RPMI7951 (cell line): ENCODE results near the gene IL20RA. TPM values are rescaled to one million over a fixed set of nuclear protein-coding genes. Genes with fewer than 3 reads are reported as not detected.
"Not testable (repeated sequence)": the region's sequence is repeated elsewhere in the genome, so short reads cannot be mapped to it uniquely, and the experiment has no call there.

Experiments used
- DNase-seq: peaks from one replicate; pipeline ENCODE4 v3.0.0-alpha.2; 2012; ENCODE audit warnings: low read depth
- total RNA-seq: library from RNA; depleted of rRNA; stranded (reverse); fragments of >200 nt; shearing (Covaris generic); gene quantifications from 2 replicates; pipeline ENCODE4 v1.2.3, GENCODE V29; 2014; rRNA removed

IL20RA gene, protein sequence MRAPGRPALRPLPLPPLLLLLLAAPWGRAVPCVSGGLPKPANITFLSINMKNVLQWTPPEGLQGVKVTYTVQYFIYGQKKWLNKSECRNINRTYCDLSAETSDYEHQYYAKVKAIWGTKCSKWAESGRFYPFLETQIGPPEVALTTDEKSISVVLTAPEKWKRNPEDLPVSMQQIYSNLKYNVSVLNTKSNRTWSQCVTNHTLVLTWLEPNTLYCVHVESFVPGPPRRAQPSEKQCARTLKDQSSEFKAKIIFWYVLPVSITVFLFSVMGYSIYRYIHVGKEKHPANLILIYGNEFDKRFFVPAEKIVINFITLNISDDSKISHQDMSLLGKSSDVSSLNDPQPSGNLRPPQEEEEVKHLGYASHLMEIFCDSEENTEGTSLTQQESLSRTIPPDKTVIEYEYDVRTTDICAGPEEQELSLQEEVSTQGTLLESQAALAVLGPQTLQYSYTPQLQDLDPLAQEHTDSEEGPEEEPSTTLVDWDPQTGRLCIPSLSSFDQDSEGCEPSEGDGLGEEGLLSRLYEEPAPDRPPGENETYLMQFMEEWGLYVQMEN
- total RNA-seq, result not detected in 2 replicates

DNA sequence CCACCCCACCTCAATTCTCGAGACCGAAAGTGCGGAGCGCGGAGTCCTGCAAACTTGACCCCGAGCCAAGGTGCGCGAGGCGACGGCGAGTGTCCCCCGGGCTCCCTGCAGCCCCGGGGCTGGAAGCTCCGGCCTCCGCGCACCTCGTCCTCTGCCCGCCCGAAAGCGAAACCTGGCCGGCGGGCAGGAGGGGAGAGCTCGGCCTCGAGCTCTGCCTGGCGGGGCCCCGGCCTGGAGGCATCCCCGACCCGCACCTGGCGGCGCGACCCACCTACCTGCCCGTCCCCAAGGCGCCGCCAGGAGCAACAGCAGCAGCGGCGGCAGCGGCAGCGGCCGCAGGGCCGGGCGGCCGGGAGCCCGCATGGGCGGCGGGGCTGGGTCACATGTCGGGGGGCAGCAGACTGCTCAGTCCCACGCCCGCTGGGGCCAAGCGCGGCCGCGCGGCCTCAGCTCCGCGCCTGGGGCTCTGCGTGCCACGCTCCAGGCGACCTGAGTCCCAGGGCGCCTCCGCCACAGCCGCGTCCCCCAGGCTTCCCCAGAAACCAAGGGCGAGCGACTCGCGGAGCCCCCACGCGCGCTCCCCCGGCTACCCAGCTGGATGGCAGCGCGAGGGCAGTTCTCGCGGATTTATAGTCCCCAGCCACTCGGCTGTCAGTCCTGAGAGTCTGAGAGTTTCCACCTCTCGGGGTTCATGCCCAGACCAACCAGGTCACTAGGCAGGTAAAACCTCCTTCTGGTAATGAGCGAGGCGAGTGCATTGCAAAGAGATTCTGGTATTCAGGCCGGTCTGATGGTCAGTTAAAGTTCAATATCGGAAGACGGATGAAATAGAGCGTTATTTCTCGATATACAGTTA, at the start of gene IL20RA:
TSS of gene IL20RA (minus strand) at position 600 of the 856 bp plus-strand sequence. CDS start at position 363, 237 bp downstream.
- DNase-seq, result peak; percentile 20

DNA sequence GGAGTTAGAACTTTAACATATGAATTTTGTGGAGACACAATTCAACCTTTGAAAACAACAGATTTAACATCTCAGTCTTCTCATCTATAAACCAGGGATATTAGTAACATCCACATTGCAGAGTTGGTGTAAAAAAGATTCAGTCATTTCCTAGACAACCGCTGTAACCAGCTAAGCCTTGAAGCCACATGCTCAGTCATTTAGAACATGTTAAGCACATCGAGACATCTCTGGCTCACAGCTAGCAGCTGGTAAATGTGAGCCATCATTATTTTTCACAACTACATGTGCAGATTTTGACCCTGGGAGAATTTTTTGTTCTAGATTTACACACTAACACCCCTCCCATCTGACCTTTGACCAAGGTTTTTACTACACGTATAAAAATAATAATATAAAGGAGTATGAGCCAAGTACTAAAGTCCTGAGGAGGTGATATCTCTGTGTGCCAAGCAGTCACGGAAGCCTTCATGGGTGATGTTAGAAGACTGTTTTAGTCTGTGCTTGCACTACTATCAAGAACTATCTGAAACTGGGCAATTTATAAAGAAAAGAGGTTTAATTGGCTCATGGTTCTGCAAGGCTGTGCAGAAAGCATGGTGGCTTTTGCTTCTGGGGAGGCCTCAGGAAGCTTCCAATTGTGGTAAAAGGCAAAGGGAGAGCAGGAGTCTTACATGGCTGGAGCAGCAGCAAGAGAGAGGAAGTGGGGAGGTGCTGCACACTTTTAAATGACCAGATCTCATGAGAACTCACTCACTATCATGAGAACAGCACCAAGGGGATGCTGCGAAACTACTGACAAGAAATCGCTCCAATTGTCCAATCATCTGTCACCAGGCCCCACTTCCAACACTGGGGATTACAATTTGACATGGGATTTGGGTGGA, 48.7 kb upstream of the IL20RA start:
- no peak for DNase-seq

DNA sequence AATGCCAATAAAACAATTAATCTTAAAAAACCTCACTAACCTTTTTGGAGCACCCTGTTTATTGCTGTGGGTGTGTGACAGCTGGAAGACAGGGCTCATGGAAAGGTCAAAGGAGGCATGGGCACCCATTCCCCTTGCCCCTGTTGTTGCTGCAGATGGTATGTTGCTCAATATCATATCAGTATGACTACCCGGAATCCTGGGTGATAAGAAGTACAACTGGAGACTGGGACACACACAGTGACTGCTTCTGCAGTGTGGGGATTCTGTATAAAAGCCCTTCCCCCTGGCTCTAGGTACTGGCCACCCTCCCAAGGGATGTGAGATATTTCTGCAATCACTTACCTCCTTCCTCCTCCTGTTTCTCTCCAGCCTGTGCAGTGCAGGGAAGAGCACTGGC, 47.3 kb upstream of the IL20RA start:
- DNase-seq, result no peak

DNA sequence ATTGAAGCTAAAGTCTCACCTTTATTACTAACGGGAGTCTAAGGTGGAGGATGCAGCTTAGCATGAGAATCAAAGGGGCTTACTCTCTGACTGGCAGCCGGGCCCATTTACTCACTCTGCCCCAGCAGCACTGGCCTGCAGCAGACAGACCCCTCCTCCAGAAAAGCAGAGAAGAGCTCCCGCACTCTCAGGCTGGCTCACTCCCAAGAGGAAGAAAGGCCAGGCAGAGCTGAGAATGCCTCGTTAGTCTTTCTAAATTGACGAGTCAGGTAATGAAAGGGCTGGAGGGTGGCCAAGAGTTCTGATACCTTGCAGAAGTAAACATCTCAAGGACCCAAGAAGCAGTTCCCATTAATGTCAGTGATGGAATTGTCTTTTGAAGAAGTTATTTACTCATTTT, 44.5 kb upstream of the IL20RA start:
- no peak for DNase-seq

DNA sequence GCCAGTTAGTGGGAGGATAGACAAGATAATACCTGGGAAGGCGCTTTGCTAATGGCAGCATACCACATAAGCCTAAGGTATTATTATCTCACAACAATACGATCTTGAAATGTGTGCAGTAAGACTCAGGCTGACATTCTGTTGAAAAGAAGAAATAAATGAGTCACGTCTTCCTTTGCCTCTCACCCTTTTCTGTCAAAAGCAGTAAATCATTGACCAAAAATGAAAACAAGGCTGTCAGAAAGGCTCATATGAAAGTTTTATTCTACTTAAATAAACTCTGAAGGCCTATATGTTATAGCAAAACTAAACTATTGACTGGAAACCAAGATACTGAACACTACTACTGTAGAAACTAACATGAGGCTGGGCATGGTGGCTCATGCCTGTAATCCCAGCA, 43.1 kb upstream of the IL20RA start:
- DNase-seq, result no peak

DNA sequence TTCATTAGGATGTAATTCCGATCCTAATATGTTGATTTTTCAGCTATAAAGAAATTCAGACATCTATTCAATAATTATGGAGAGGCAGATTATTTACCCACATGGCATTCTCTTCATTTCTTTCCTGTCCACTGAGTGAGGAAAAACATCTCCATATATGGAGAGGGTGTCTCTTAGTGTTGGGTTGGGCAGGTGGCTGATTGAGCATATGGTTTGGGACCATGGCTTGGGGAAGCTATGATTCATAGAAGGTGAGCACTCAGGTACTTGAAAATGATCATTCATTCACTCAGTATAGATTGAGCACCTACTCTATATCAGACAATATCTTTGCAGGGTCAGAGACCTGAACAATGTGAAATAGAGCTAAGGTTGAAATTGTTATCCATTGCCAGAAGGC, 41.3 kb upstream of the IL20RA start:
- no peak for DNase-seq

DNA sequence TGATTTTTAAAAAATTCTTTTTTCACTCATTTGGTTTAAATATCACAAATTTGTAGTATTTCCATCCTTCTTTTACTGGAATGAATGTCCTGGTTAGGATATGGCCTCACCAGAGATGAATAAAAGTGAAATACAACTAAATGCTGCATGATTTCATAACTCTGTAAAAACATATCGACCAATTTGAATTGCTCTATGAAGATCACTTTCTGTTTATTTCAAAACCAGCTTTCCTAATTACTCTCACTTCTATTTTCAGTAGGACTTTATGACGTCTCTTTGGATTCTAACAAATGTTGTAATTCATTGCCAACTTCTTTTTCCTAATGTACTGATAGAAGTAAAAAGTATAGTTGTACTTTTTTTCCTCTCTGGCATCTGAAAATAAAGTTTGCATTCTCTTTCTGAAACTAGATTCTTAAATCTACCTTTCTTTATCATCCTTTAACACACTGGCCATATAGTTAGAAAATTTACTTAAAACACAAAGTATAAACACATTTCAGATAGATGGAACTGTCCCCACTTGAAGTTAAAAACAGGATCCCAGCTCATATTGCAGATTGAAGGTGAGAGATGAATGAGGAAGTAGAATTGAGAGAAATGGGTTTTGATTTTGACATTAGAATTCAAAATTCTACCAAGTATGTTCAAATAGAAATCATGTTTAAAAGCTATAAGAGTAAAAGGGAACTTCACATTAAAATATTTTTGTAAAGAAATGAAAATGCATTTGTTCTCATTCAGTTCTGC, 40.3 kb upstream of the IL20RA start:
- no peak for DNase-seq

DNA sequence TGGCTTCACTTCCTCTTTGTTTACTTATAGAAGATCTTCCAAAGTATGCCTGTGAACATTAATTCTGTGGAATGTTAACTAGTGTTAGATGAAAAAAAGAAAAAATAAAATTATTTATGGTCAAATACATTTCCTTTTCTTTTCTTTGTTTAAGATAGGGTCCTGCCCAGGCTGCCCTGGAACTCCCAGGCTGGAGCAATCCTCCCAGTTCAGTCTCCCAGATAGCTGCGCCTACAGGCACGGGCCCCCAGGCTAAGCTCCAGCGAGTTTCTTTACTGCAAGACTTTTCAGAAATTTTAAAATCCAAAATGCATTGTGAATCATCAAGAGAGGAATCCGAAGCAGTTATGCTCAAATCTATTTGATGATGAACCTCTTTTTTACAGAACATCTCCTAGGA, 39.3 kb upstream of the IL20RA start:
- no peak for DNase-seq

DNA sequence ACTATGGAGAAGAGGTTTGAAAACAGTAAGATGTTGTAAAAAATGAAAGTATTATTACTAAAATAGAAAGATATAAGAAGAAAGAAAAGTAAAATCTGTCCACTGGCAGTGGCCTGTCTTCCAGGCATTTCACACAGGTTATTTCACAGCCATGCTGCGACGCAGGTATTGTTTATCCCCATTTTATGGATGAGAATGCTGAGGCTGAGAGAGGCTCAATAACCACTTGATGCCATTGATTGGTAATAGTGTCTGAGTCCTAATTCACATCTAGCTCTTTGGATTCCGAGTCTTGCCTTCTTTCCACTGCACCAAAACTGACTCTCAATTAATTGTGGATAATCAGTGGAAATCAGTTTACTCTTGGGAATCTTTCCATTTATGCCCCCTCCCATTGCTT, 37.2 kb upstream of the IL20RA start:
- DNase-seq, result no peak

DNA sequence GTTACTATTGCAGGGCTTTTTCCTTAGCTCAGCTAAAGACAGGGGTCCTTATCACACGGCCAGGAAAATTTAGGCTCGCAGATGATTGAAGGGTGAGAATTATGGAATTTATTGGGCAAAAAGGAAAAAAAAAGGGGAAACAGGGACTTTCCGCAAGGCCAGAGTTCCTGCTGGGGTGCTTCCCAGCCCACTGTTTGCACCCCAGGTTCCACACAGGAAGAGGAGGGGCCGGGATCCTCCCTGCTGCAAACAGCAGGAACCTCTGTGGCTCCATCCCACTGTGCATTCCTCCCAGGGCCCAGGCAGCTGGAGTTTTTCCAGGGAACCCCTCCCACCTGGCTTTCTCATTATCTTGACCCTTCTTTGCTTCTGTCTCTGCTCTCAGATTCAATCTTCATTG, 35.9 kb upstream of the IL20RA start:
- no peak for DNase-seq

DNA sequence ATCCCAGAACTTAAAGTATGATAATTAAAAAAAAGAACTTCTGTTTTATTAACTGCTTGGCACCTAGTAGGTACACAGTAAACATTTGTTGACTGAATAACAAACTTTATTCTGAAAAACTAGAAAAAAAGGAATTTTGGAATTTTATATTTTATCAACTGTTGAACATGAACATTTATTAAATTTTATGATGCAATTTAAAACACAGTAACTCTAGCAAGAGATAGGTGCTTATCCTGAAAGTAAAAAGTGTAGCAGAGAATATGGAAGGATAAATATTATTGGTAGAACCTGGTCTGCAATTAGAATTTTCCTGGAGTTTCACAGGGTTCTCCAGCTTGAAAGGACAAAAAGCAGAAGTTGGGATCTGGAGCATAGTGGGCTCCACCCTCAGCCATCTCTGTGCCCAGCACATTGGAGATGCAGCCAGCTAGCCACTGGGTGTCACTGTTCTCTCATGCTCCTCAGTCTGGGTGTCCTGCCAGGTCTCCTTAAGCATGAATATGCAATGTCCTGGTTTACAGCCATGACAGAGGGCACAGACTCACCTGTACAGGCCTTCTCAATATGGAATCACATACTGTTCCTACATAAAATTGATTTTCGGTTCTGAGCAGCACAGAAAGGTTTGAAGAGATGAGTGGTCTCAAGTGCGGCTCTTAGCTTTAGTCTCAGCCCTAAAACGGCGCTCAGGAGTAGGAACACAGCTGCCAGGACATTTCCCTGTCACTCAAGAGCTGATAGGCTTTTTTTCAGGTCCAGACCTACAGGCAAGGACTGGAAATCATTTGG, 31.7 kb upstream of the IL20RA start:
- DNase-seq, result peak; percentile 65

DNA sequence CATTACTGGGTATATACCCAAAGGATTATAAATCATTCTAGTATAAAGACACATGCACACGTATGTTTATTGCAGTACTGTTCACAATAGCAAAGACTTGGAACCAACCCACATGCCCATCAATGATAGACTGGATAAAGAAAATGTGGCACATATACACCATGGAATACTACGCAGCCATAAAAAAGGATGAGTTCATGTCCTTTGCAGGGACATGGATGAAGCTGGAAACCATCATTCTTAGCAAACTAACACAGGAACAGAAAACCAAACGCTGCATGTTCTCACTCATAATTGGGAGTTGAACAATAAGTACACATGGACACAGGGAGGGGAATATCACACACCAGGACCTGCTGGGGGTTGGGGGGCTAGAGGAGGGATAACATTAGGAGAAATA, 31.0 kb upstream of the IL20RA start:
- not testable (repeated sequence) for DNase-seq

DNA sequence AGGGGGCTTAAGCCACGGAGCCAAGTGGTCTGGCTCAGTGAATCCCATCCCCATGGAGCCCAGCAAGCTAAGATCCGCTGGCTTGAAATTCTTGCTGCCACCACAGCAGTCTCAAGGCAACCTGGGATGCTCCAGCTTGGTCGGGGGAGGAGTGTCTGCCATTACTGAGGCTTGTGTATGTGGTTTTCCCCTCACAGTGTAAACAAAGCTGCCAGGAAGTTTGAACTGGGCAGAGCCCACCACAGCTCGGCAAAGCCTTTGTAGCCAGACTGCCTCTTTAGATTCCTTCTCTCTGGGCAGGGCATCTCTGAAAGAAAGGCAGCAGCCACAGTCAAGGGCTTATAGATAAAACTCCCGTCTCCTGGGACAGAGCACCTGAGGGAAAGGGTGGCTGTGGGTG, 25.5 kb upstream of the IL20RA start:
- DNase-seq, result no peak

DNA sequence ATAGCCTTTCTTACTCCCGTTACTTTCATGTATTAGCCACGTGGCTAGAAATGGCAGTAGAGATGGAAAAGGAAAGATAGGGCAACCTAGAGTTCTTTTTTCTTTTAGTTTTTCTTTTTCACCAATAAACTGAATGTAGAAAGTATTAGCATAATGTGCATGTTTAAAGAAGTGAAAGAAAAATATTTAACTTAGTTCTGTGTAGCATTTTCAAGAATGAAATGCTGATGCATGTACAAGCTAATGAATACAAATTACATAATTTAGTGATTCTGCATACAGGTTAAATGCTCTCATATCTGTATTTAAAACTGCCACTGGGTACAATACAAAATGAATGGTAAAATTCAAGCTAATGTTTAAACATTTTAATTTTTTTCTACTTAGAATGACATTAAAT, 22.6 kb upstream of the IL20RA start:
- DNase-seq, result no peak

DNA sequence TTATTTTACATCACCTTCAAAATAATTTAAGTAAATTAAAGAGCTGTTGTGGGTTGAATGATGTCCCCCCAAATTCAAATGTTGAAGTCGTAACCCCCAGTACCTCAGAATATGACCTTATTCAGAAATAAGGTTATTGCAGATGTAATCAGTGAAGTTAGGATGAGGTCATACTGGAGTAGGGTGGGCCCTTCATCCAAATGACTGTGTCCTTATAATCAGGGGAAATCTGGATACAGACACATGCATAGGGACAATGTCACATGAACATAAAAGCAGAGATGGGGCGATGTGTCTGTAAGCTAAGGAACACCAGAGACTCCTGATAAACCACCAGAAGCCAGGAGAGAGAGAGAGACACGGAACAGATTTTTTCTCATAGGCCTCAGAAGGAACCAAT, 13.3 kb upstream of the IL20RA start:
- no peak for DNase-seq

DNA sequence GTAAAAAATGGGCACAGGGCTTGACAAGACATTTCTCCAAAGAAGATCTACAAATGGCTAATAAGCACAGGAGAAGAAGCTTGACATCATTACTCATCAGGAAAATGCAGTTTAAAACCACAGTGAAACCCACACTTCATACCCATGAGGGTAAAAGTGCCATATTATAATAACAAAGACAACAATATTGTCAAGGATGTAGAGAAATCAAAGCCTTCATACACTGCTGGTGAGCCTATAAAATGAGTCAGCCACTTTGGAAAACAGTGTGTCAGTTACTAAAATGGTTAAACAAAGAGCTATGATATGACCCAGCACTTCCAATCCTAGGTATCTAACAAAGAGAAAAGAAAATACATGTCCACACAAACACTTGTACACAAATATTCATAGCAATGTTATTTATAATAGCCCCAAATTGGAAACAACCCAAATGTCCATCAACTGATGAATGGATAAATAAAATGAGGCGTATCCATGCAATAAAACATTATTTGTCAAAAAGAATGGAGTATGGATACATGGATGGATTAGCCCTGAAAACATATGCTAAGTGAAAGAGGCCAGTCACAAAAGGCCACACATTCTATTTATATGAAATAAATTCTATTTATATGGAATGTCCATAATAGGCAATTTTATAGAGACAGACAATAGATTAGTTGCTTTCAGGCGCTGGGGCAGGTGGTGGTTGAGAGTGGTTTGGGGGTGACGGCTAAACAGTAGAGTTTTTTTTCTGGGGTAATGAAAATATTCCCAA, 11.5 kb upstream of the IL20RA start:
- peak; percentile 23 for DNase-seq

DNA sequence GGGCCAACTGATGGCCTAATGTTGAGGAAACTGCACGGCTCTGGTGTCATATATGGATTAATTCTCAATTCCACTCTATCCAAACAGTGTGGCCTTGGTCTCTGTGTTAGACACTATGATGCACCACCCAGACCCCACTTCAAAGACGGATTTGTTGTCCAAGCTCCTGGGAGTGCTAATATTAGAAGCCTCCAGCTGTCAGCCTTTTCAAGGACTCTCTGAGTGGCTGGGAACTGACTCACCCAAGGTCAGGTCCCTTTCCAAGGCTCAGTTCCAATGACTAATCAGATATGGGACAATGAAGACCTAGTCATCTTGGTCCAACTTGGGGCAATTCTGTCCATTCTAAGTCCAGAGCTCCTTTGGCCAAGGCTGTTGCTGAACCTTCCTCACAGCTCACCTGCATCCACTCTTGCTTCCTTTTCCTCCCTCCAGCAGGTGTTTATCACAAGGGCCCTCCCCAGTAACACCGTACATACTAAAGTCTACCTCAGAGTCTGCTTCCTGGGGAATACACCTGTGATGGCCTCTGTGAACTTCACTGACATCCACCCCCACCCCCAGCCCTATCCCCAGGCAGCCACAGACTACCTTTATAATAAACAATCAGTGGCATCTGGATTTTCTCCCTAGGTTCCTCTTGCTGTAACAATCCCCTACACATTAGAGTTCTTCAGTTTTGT, 7.2 kb upstream of the IL20RA start:
- peak; percentile 48 for DNase-seq

DNA sequence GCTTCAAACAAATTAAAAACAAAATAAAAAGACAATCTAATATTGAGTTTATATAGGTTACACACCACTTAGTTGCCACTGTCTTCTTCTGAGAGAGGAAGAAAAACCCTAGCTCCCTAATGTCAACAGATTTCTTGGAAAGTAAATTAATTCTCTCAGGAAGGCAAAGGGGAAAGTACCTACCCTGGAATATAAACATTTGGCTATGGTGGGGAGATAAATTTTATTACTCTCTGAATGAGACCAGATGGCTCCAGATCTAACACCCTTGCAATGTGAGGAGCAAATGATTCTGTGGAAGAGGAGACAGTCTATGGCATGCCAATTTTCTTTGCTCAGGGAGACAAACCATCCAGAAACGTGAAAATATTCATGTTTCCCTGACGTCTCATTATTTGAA, 4.3 kb upstream of the IL20RA start:
- DNase-seq, result no peak
